HG02759 (cell line): Measurements from ENCODE around the gene TEKT3.

Experiments used
- ATAC-seq: cut with Tn5 transposase; IDR thresholded peaks from one replicate; pipeline ENCODE4 v1.9.1; 2021; ENCODE audit warnings: mild to moderate bottlenecking, moderate library complexity; ENCODE audit not compliant: unreplicated experiment

TEKT3 gene

DNA sequence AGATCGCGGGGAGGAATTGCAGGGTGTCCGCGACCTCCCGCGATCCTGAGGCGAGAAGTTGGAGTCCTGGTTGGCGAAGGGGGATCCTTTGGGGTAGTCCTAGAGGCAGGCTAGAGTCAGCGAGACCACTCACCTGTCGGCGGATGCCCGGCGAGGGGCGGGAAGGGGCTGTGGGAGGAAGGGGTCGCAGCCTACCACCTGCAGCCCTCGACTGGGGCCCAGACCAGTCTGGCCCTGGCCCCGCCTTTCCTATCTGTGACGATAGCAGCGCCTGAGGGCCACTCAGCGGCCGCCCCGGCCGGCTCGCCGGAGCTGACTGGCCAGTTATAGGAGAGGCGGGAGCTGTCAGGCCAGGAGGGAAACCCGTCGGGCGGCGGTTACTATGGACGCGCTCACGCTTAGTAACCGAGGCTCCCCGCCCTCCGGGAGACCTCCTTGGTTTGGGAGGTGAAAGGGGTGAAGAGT is at the start of gene TEKT3:
TEKT3 (minus strand) TSS at position 213 of the 465 bp plus-strand sequence. CDS start 10,012 bp downstream, outside the sequence.
- no peak for ATAC-seq

- ATAC-seq, result no peak
Observed at GRCh38 chr17:15388356-15389041, 47.1 kb upstream of the TEKT3 start.

GRCh38 chr17:15386083-15386482 is 44.7 kb upstream of the TEKT3 start:
- no peak for ATAC-seq

GRCh38 chr17:15385305-15385704 is 43.9 kb upstream of the TEKT3 start:
- no peak for ATAC-seq

DNA sequence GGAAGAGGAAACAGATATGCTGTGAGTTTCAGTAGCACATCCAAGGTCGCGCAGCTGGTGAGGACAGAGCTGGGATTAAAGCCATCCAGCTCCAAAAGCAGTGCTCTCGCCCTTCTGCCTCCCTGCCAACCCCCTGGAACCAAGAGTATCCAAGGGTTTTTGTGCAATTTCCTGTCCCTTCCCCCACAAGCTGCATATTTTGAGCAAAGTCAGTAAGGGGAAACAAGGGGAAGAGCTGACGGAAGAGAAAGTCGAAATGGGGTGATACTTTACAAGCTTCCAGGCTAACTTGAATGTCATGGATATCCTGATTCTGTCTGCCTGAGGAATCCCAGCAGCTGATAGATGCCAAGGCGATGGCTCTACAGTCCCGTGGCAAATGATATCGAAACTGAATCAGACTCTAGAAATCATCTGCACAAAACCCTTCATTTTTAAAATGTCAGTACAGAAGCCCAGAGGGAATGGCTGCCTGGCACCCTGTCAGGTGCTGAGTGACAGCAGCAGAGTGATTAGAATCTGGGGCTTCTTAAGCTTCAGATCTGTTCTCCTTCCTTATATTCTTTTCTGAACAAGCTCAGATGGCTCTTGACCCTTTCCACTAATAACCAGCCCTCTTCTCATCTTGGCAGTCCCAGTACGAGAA is 42.9 kb upstream of the TEKT3 start:
- no peak for ATAC-seq

DNA sequence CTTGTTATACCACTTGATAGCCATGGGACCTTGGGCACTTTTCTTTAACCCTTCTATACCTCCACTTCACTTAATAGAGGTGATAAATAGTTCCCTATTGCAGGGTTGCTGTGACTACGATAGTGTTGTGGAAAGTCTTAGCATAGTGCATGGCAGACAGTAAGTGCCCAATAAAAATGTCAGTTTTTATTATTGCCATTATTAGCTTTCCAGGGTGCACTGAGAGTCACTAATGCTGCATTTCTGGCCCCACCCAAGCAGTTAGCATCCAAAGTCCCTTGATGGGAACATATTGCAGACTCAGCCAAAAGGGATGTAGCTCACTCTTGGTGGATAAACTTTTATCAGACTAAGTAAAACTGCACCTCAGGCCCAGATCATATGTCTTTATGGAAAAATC is 41.5 kb upstream of the TEKT3 start:
- no peak for ATAC-seq

GRCh38 chr17:15381707-15382106 is 40.3 kb upstream of the TEKT3 start:
- ATAC-seq, result no peak

- no peak for ATAC-seq
Observed at GRCh38 chr17:15380446-15380845, 39.0 kb upstream of the TEKT3 start.

- no peak for ATAC-seq
Observed at GRCh38 chr17:15379659-15380058, 38.3 kb upstream of the TEKT3 start.

- ATAC-seq, result no peak
Observed at GRCh38 chr17:15378243-15378642, 36.8 kb upstream of the TEKT3 start.

GRCh38 chr17:15377616-15378015 is 36.2 kb upstream of the TEKT3 start:
- ATAC-seq, result no peak

GRCh38 chr17:15377200-15377599 is 35.8 kb upstream of the TEKT3 start:
- no peak for ATAC-seq

DNA sequence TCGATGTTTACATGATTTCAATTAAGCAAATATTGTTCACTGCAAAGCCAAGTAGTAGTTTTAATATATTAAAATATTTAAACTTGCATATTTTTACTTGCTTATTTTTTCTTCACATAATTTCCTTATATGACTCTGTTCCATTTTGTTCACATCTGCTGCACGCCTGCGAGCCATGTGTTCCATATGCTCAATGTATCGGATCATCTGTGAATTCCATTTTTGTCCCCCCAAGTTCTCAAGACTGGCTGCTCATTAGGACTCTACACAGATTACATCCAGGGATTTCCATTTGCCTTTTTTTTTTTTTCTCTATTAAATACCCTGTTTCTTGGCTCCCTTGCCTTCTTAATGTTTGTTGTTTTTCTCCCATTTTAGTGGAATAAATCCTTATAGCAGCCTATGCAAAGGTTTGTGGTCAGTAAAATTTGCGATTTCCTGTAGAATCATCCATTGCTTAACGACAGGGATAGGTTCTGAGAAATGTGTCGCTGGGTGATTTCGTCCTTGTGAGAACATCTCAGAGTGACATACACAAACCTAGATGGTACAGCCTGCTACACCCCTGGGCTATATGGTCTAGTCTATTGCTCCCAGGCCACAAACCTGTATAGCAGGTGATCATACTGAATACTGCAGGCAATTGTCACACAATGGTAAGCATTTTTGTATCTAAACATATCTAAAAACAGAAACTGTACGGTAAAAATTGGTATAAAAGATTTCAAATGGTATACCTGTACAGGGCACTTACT is 30.2 kb upstream of the TEKT3 start:
- ATAC-seq, result no peak

- ATAC-seq, result no peak
Observed at GRCh38 chr17:15368600-15368999, 27.2 kb upstream of the TEKT3 start.

GRCh38 chr17:15366026-15366425 is 24.6 kb upstream of the TEKT3 start:
- no peak for ATAC-seq

DNA sequence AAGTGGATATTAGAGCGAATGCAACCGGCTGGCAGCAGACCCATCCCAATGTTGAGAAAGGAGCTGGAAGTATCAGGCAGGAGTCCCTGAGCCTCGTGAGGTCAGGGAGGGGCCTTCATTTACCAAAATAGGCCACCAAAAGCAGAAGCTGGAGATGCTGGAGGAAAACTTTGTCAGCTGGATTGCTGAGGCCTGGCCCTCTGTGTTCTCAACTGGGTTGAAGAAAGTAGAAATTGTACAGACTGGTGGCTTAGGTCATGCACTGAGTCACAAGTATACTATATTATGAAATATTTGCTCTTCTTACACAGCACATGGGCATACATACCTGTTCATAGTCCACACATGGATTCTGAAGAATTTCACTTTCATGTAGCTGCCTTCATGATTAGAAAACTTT is 23.2 kb upstream of the TEKT3 start:
- ATAC-seq, result no peak

DNA sequence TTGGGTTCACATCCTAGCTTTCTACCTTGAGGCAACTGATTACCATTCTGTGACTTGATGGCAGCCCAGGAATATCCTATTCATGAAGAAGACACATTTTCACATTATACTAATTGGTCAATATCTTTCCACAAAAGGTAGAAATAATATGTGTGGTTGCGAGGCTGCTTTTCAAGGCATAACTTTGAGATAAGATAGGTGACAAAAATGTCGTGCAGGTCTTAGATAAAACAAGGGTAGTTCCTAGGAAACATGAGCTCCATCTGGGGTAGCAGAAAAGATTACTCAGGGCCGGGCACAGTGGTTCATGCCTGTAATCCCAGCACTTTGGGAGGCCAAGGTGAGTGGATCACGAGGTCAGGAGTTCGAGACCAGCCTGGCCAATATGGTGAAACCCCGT is 22.3 kb upstream of the TEKT3 start:
- no peak for ATAC-seq

- ATAC-seq, result no peak
Observed at GRCh38 chr17:15361592-15361991, 20.2 kb upstream of the TEKT3 start.

GRCh38 chr17:15361151-15361550 is 19.8 kb upstream of the TEKT3 start:
- ATAC-seq, result no peak

GRCh38 chr17:15354256-15354655 is 12.9 kb upstream of the TEKT3 start:
- no peak for ATAC-seq

DNA sequence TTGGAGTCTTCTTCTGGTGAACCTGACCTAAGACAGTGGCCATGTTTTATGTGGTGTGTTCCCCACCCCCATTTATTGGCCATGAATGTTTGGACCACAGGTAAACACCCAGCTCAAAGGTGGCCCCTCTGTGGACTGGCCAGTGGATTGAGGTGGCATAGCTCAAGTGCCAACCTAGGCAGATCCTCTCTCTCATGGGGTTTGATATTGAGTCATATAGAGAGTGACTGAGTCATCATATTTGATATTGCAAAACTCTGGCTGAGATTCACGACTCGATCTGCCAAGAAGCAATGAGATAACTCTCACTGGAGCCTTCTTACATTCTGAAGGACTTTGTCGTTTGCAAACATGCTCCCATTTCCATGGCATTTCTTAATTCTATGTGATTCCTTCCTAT is 10.5 kb upstream of the TEKT3 start:
- ATAC-seq, result no peak

- no peak for ATAC-seq
Observed at GRCh38 chr17:15351478-15351840, 10.1 kb upstream of the TEKT3 start.
